Lower lobe of right lung (tissue), 2 donors: ENCODE results near the gene CCDC126. TPM values are rescaled to one million over a fixed set of nuclear protein-coding genes. Genes with fewer than 3 reads are reported as not detected.

Experiments
- ATAC-seq, 2 donors: fragments of 200-7000 bp; cut with Tn5 transposase; one replicate each; pipeline ENCODE4 v1.9.1; 2020 to 2022; ENCODE audit warnings: mild to moderate bottlenecking in 2 of 2, moderate library complexity in 2 of 2
- DNase-seq: peaks from one replicate; pipeline ENCODE4 v3.0.0-alpha.2; 2020
- H3K27ac ChIP-seq: fragments of 200-600 bp; one replicate; pipeline ENCODE4 v1.8.0; 2022
- H3K27me3 ChIP-seq: fragments of 200-600 bp; one replicate; pipeline ENCODE4 v1.8.0; 2022; ENCODE audit warnings: low read depth
- H3K36me3 ChIP-seq: fragments of 200-600 bp; one replicate; pipeline ENCODE4 v1.8.0; 2022; ENCODE audit warnings: mild to moderate bottlenecking
- H3K4me1 ChIP-seq: fragments of 200-600 bp; one replicate; pipeline ENCODE4 v1.8.0; 2022
- H3K4me3 ChIP-seq: fragments of 200-600 bp; one replicate; pipeline ENCODE4 v1.8.0; 2022; ENCODE audit warnings: mild to moderate bottlenecking
- H3K9me3 ChIP-seq: fragments of 200-600 bp; one replicate; pipeline ENCODE4 v1.8.0; 2022
- intact Hi-C: fragments of 100-400 bp; cut with DNase I; formaldehyde crosslinking; loops from one replicate; pipeline ENCODE4 v1.11.0; 2022
- total RNA-seq: library from RNA; stranded (reverse); fragmentation: NEBNext Ultra II Directional; extraction: Animal tissue kit (Norgen Biotek cat#: 25700); gene quantifications from one replicate; pipeline ENCODE4 v1.2.1, GENCODE V29; 2021
- TF ChIP-seq, protein P1 (sequence below): fragments of 200-600 bp; IDR thresholded peaks from one replicate; pipeline ENCODE4 v1.8.0; 2022; ENCODE audit warnings: antibody characterized with exemption, mild to moderate bottlenecking
- donor health status: DM: no; HTN: yes; CAD: no; lungs with severe emphysema.

CCDC126 gene
- total RNA-seq, 1 donor from 2014 or later = 15.5 TPM

GRCh38 chr7:23615331-23615730 is 18.1 kb downstream of the CCDC126 start:
- ATAC-seq = no peak

GRCh38 chr7:23616593-23616992 is 19.4 kb downstream of the CCDC126 start:
- intact Hi-C loops = no loop called here

More at GRCh38 chr7:23615331-23615730, 18.1 kb downstream of the CCDC126 start:
- H3K36me3 ChIP-seq = no peaks in the 10 kb centered on the region
- no peaks in the 10 kb centered on the region for H3K27me3 ChIP-seq
- no peak overlapping the region for H3K4me3 ChIP-seq
- no peaks in the 10 kb centered on the region for H3K4me1 ChIP-seq
- no peak overlapping the region for H3K27ac ChIP-seq
- DNase-seq = no peak
- intact Hi-C loops = no loop called here
- H3K9me3 ChIP-seq = peaks cover 16% of the 10 kb centered on the region
- TF ChIP-seq, protein P1, sequence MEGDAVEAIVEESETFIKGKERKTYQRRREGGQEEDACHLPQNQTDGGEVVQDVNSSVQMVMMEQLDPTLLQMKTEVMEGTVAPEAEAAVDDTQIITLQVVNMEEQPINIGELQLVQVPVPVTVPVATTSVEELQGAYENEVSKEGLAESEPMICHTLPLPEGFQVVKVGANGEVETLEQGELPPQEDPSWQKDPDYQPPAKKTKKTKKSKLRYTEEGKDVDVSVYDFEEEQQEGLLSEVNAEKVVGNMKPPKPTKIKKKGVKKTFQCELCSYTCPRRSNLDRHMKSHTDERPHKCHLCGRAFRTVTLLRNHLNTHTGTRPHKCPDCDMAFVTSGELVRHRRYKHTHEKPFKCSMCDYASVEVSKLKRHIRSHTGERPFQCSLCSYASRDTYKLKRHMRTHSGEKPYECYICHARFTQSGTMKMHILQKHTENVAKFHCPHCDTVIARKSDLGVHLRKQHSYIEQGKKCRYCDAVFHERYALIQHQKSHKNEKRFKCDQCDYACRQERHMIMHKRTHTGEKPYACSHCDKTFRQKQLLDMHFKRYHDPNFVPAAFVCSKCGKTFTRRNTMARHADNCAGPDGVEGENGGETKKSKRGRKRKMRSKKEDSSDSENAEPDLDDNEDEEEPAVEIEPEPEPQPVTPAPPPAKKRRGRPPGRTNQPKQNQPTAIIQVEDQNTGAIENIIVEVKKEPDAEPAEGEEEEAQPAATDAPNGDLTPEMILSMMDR = no peak

GRCh38 chr7:23617482-23617881 is 20.3 kb downstream of the CCDC126 start:
- Histone ChIP-seq H3K27me3 (no peaks in the 10 kb centered on the region), H3K4me1 (no peaks in the 10 kb centered on the region), H3K4me3 (no peak overlapping the region), H3K27ac (no peak overlapping the region), H3K36me3 (no peaks in the 10 kb centered on the region), H3K9me3 (peaks cover 16% of the 10 kb centered on the region)
- TF ChIP-seq, protein P1 = no peak
- no peak for DNase-seq
- ATAC-seq = no peak
- intact Hi-C loops = no loop called here

More at GRCh38 chr7:23616593-23616992, 19.4 kb downstream of the CCDC126 start:
- no peak for DNase-seq
- TF ChIP-seq, protein P1 = no peak
- Histone ChIP-seq H3K4me1 (no peaks in the 10 kb centered on the region), H3K36me3 (no peaks in the 10 kb centered on the region), H3K4me3 (no peak overlapping the region), H3K27ac (no peak overlapping the region), H3K27me3 (no peaks in the 10 kb centered on the region), H3K9me3 (peaks cover 16% of the 10 kb centered on the region)
- ATAC-seq = no peak

DNA sequence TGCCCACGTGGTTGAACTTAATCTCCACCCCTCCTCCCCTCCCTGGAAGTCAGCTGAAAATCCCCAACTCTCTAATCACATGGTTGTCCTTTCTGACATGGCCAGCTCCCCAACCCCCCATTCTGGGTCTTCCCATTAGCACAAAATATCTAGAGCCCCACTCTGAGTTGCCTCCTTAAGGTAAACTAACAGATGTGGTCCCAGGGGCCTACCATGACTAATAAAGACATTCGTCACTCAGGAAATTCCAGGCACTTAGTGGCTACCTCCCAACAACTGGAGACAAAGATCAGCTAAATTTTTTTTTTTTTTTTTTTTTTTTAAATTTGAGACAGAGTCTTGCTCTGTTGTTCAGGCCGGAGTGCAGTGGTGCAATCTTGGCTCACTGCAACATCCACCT is 21.1 kb downstream of the CCDC126 start:
- peaks cover 16% of the 10 kb centered on the region for H3K9me3 ChIP-seq
- H3K27ac ChIP-seq = no peak overlapping the region
- DNase-seq (no peak), ATAC-seq (no peak)
- intact Hi-C loops = no loop called here
- TF ChIP-seq, protein P1 = no peak
- H3K27me3 ChIP-seq = no peaks in the 10 kb centered on the region
- no peaks in the 10 kb centered on the region for H3K36me3 ChIP-seq
- peaks cover 6% of the 10 kb centered on the region for H3K4me1 ChIP-seq
- no peak overlapping the region for H3K4me3 ChIP-seq

DNA sequence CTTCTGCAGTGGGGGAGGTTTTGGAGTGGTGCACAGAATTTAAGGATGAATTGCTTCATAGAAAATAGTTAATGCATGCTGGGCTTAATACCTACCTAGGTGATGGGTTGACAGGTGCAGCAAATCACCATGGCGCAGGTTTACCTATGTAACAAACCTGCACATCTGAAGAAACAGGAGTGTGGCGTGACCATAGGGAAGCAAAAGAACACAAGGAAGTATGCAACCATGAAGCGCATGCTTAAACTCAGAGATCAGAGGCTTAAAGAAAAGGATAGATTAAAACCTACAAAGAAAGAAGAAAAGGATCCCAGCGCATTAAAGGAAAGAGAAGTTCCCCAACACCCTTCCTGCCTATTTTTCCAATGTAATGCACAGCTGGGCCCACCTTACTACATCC is 22.0 kb downstream of the CCDC126 start:
- no peak overlapping the region for H3K4me3 ChIP-seq
- no peak for ATAC-seq
- intact Hi-C loops = no loop called here

More for the DNA sequence above, 22.0 kb downstream of the CCDC126 start:
- no peaks in the 10 kb centered on the region for H3K36me3 ChIP-seq
- no peak for DNase-seq
- H3K27ac ChIP-seq = no peak overlapping the region
- H3K27me3 ChIP-seq = no peaks in the 10 kb centered on the region
- peaks cover 16% of the 10 kb centered on the region for H3K9me3 ChIP-seq
- TF ChIP-seq, protein P1 = no peak
- H3K4me1 ChIP-seq = peaks cover 6% of the 10 kb centered on the region
